ELR (cell line): ENCODE data around the gene GAD1.

Source experiments
- DNase-seq: peaks from one replicate; pipeline ENCODE4 v3.0.0-alpha.2; 2015; ENCODE audit warnings: low read depth

The GAD1 gene

GRCh38 chr2:170816504-170817092 lies at the start of gene GAD1:
TSS of gene GAD1 (plus strand) at chr2:170816887. CDS start at chr2:170818592, 1,705 bp downstream.
- DNase-seq = peak; percentile 83

GRCh38 chr2:170770008-170770605 lies 46.6 kb upstream of the GAD1 start, which contains the start of gene ERICH2:
TSS of gene ERICH2 (plus strand) at chr2:170770378. CDS start at chr2:170770682, 304 bp downstream.
- peak; percentile 58 for DNase-seq

GRCh38 chr2:170770606-170771420 lies 45.9 kb upstream of the GAD1 start:
- peak; percentile 81 for DNase-seq

- no peak for DNase-seq
Measured at GRCh38 chr2:170771421-170771937, 45.2 kb upstream of the GAD1 start.

GRCh38 chr2:170772295-170772694 lies 44.4 kb upstream of the GAD1 start:
- no peak for DNase-seq

GRCh38 chr2:170774074-170774473 lies 42.6 kb upstream of the GAD1 start:
- no peak for DNase-seq

GRCh38 chr2:170778900-170779299 lies 37.8 kb upstream of the GAD1 start:
- no peak for DNase-seq

GRCh38 chr2:170779304-170779703 lies 37.4 kb upstream of the GAD1 start:
- no peak for DNase-seq

GRCh38 chr2:170782673-170783072 lies 34.0 kb upstream of the GAD1 start:
- no peak for DNase-seq

- no peak for DNase-seq
Measured at GRCh38 chr2:170783549-170783948, 33.1 kb upstream of the GAD1 start.

GRCh38 chr2:170798996-170799395 lies 17.7 kb upstream of the GAD1 start:
- DNase-seq = no peak

- DNase-seq = no peak
Measured at GRCh38 chr2:170806548-170806947, 10.1 kb upstream of the GAD1 start.

GRCh38 chr2:170812710-170813600 lies 3.7 kb upstream of the GAD1 start:
- peak; percentile 83 for DNase-seq

GRCh38 chr2:170813611-170814532 lies 2.8 kb upstream of the GAD1 start:
- DNase-seq = peak; percentile 48

- no peak for DNase-seq
Measured at GRCh38 chr2:170814533-170815230, 2.0 kb upstream of the GAD1 start.

GRCh38 chr2:170815311-170815710 lies 1.4 kb upstream of the GAD1 start:
- DNase-seq = no peak

- peak; percentile 74 for DNase-seq
Measured at GRCh38 chr2:170815746-170816503, 762 bp upstream of the GAD1 start.

GRCh38 chr2:170817093-170818035 lies 677 bp downstream of the GAD1 start:
- DNase-seq = peak; percentile 41
